Endometrial microvascular endothelial cells (primary cell): ENCODE measurements around the gene CDRT4. TPM values are rescaled to one million over a fixed set of nuclear protein-coding genes. Genes with fewer than 3 reads are reported as not detected.
"Not testable (repeated sequence)": the region's sequence is repeated elsewhere in the genome, so short reads cannot be mapped to it uniquely, and the experiment has no call there.

Experiments
- in situ Hi-C: cut with HindIII; loops from 2 replicates; pipeline ENCODE4 v1.10.0; 2017; ENCODE audit warnings: low sequenced_read_pairs, low pct_unique_long_range_greater_than_20kb; ENCODE audit errors: inconsistent ontology term
- total RNA-seq: library from RNA; depleted of rRNA; stranded (reverse); fragments of >200 nt; gene quantifications from one replicate; pipeline ENCODE4 v1.2.3, GENCODE V29; 2015; ENCODE audit errors: inconsistent ontology term

CDRT4 gene
- not detected for total RNA-seq

- in situ Hi-C loops, result no loop called here
Measured at GRCh38 chr17:15467592-15467991, at the start of gene CDRT4. TSS of gene CDRT4 (minus strand) at chr17:15467621. CDS start at chr17:15440238, 27,383 bp downstream.

DNA sequence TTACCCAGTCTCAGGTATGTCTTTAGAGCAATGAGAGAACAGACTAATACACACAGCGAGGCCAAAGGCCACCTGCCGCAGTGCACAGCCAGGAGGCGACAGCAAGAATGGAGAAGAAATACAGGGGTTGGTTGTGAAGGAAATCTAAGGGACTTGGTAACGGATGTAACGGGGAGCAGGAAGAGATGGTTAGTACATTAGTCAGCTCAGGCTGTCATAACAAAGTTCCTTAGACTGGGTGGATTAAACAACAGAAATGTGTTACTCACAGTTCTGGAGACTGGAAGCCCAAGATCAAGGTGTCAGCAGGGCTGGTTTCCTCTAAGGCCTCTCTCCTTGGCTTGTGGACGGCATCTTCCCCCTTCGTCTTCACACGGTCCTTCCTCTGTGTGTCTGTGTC, 48.7 kb upstream of the CDRT4 start:
- in situ Hi-C loops, result no loop called here

GRCh38 chr17:15514469-15514868, 47.0 kb upstream of the CDRT4 start:
- in situ Hi-C loops, result no loop called here

GRCh38 chr17:15513856-15514459, 46.5 kb upstream of the CDRT4 start:
- in situ Hi-C loops, result no loop called here

GRCh38 chr17:15513058-15513791, 45.8 kb upstream of the CDRT4 start:
- in situ Hi-C loops, result no loop called here

- in situ Hi-C loops, result no loop called here
Measured at GRCh38 chr17:15512071-15512709, 44.8 kb upstream of the CDRT4 start.

GRCh38 chr17:15511142-15511541, 43.7 kb upstream of the CDRT4 start:
- in situ Hi-C loops, result no loop called here

DNA sequence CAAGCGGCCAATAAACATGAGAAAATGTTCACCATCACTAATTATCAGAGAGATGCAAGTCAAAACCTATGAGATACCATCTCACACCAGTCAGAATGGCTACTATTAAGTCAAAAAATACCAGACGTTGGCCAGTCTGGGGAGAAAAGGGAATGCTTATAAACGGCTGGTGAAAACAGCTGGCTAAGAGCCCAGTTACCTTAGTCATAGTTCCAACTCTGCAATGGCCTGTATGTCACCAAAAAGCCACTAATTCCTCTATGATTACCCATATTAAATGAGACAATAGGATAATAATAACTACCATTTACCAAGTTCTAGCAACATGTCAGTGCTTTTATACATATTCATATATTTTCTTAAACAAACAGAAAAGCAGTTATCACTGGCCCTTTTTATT, 42.9 kb upstream of the CDRT4 start:
- in situ Hi-C loops, result no loop called here

DNA sequence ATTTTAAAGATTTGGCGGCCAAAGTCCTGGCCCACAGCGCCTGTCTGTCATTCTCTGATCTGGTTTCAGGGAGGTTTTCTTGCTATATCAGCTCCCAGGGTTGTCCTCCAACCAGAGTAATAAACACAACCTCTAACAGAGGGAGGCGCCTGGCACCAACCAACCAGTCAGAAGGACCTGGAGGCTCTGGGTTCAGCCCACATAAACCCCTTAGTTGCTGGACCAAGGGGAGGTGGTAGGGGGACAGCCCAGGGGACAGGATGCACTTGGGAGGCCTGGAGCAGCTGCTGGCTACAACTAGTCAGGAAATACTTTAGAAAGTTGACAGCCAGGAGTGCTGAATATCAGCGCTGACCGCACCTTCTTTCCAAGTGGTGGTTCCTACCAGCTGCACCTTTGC, 41.7 kb upstream of the CDRT4 start:
- in situ Hi-C loops, result no loop called here

DNA sequence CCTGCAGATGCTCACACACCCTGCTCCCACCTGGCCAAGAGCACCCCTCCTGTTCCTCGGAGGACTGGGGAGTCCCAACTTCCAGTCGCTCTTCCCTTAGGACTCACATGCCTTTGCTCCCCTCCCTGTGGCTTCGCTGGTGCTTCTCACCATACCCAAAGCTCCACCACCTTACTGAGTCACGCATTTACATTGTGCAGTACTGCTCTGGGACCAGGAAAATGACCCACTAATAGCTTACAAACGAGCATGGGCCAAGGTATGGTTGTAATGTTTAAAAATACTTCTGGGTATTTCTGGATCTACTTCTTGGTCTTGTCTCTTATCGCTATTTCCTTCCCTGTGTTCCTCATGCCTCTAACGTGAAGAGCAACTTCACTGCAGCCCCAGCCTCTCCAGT, 41.0 kb upstream of the CDRT4 start:
- in situ Hi-C loops, result no loop called here

DNA sequence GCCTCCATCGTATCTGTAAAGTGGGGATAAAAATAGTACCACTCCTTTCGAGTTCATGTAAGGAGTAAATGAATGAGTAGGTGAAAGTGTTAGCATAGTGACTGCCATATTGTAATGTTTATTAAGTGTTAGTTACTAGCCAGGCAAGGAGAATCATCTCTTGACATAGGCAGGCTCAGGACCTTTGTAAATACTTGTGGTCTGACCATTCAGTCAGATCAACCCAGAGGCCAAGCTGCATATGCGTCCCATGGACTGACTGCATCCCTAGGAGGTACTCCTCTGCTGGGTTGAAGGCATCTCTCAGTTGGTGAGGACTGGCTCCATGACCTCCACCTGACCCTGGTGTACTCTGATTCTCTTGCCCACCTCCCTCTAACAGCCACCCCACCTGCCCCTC, 40.5 kb upstream of the CDRT4 start:
- in situ Hi-C loops, result no loop called here

DNA sequence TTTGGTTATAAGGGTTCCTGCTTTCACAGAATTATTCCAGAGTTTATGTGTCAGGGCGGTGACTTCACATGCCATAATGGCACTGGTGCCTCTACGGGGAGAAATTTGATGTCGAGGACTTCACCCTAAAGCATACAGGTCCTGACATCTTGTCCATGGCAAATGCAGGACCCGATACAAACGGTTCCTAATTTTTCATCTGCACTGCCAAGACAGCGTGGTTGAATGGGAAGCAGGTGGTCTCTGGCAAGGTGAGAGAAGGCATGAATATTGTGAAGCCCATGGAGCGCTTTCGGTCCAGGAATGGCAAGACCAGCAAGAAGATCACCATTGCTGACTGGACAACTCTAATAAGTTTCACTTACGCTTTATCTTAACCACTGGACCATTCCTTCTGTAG, 39.6 kb upstream of the CDRT4 start:
- in situ Hi-C loops, result no loop called here

- in situ Hi-C loops, result not testable (repeated sequence)
Measured at GRCh38 chr17:15505708-15506107, 38.3 kb upstream of the CDRT4 start.

GRCh38 chr17:15503731-15504130, 36.3 kb upstream of the CDRT4 start:
- in situ Hi-C loops, result no loop called here

- in situ Hi-C loops, result no loop called here
Measured at GRCh38 chr17:15502369-15503112, 35.1 kb upstream of the CDRT4 start.

- in situ Hi-C loops, result no loop called here
Measured at GRCh38 chr17:15501793-15502192, 34.4 kb upstream of the CDRT4 start.

DNA sequence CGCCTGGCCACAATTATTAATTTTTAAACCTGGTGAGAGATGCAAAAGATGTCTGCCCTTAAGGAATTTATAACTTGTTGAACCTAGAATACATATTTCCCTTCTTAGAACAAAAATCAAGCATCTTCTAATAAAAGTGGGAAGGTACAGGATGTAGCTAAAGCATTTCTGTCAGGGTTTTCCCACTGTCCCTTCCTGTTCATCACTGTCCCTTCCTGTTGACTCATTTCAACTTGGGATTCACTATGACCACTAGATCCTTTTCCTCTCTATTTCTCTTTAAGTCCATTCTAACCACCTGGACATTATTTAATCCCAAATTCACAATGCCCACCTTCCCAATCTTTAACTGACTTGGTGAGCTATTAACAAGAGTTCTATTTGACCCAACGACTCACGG, 33.9 kb upstream of the CDRT4 start:
- in situ Hi-C loops, result no loop called here

GRCh38 chr17:15498107-15498506, 30.7 kb upstream of the CDRT4 start:
- in situ Hi-C loops, result no loop called here
